WTC11 (cell line): ENCODE data around the gene CLTA.

Source experiments
- TCF7 ChIP-seq: sonication (generic); formaldehyde crosslinking; IDR thresholded peaks from 2 replicates; pipeline ENCODE4 v1.8.0; 2022; ENCODE audit warnings: mild to moderate bottlenecking, low read depth, missing genetic modification reagents, moderate library complexity
- TF ChIP-seq, protein P1 (sequence below): fragments of 250-450 bp; sonication (Bioruptor Pico); IDR thresholded peaks from 2 replicates; pipeline ENCODE4 v1.9.0; 2021; ENCODE audit warnings: mild to moderate bottlenecking, borderline replicate concordance
- TF ChIP-seq, protein P2 (sequence below): sonication (generic); formaldehyde crosslinking; IDR thresholded peaks from 2 replicates; pipeline ENCODE4 v1.8.1; 2022; ENCODE audit warnings: mild to moderate bottlenecking, missing genetic modification reagents, moderate library complexity, borderline replicate concordance
- TF ChIP-seq, protein P3 (sequence below): sonication (generic); formaldehyde crosslinking; IDR thresholded peaks from 2 replicates; pipeline ENCODE4 v1.8.0; 2023; ENCODE audit warnings: missing genetic modification reagents
- TF ChIP-seq, protein P4 (sequence below): sonication (generic); formaldehyde crosslinking; IDR thresholded peaks from 2 replicates; pipeline ENCODE4 v1.8.0; 2023; ENCODE audit warnings: mild to moderate bottlenecking, missing genetic modification reagents
- TF ChIP-seq, protein P5 (sequence below): sonication (generic); formaldehyde crosslinking; IDR thresholded peaks from 2 replicates; pipeline ENCODE4 v1.8.1; 2023; ENCODE audit warnings: mild to moderate bottlenecking, missing genetic modification reagents, moderate library complexity
- TF ChIP-seq, protein P6 (sequence below): fragments of 200-600 bp; IDR thresholded peaks from 2 replicates; pipeline ENCODE4 v1.8.0; 2022; ENCODE audit warnings: antibody characterized with exemption

DNA sequence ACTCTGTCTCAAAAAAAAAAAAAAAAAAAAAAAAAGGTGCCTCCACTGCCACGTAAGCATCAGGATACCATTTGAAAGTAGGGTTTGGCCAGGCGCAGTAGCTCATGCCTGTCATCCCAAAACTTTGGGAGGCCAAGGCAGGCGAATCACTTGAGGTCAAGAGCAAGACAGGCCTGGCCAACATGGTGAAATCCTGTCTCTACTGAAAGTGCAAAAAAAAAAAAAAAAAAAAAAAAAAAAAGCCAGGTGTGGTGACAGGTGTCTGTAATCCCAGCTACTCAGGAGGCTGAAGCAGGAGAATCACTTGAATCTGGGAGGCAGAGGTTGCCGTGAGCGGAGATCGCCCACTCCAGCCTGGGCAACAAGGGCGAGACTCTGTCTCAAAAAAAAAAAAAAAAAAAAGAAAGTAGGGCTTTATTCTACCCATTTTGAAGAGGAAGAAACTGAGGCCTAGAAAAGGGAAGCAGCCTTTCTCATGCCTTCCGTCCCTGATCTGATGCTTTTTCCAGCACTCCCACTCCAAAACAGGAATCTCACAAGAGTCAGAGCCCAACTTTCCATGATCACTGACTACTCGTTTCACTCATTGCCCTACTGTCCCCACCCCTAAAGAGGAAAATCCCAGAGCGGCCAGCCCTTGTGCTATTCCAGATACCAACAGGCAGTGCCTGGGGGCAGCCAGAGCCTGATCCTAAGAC is 37.8 kb upstream of the CLTA start:
- TF ChIP-seq, protein P1, sequence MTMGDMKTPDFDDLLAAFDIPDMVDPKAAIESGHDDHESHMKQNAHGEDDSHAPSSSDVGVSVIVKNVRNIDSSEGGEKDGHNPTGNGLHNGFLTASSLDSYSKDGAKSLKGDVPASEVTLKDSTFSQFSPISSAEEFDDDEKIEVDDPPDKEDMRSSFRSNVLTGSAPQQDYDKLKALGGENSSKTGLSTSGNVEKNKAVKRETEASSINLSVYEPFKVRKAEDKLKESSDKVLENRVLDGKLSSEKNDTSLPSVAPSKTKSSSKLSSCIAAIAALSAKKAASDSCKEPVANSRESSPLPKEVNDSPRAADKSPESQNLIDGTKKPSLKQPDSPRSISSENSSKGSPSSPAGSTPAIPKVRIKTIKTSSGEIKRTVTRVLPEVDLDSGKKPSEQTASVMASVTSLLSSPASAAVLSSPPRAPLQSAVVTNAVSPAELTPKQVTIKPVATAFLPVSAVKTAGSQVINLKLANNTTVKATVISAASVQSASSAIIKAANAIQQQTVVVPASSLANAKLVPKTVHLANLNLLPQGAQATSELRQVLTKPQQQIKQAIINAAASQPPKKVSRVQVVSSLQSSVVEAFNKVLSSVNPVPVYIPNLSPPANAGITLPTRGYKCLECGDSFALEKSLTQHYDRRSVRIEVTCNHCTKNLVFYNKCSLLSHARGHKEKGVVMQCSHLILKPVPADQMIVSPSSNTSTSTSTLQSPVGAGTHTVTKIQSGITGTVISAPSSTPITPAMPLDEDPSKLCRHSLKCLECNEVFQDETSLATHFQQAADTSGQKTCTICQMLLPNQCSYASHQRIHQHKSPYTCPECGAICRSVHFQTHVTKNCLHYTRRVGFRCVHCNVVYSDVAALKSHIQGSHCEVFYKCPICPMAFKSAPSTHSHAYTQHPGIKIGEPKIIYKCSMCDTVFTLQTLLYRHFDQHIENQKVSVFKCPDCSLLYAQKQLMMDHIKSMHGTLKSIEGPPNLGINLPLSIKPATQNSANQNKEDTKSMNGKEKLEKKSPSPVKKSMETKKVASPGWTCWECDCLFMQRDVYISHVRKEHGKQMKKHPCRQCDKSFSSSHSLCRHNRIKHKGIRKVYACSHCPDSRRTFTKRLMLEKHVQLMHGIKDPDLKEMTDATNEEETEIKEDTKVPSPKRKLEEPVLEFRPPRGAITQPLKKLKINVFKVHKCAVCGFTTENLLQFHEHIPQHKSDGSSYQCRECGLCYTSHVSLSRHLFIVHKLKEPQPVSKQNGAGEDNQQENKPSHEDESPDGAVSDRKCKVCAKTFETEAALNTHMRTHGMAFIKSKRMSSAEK (CRISPR knock-in tag): no peak
- TF ChIP-seq, protein P2, sequence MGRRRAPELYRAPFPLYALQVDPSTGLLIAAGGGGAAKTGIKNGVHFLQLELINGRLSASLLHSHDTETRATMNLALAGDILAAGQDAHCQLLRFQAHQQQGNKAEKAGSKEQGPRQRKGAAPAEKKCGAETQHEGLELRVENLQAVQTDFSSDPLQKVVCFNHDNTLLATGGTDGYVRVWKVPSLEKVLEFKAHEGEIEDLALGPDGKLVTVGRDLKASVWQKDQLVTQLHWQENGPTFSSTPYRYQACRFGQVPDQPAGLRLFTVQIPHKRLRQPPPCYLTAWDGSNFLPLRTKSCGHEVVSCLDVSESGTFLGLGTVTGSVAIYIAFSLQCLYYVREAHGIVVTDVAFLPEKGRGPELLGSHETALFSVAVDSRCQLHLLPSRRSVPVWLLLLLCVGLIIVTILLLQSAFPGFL (CRISPR knock-in tag): no peak
- TF ChIP-seq, protein P3, sequence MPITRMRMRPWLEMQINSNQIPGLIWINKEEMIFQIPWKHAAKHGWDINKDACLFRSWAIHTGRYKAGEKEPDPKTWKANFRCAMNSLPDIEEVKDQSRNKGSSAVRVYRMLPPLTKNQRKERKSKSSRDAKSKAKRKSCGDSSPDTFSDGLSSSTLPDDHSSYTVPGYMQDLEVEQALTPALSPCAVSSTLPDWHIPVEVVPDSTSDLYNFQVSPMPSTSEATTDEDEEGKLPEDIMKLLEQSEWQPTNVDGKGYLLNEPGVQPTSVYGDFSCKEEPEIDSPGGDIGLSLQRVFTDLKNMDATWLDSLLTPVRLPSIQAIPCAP (CRISPR knock-in tag): no peak
- no peak for TF ChIP-seq TCF7 (CRISPR knock-in tag)
- TF ChIP-seq, protein P4, sequence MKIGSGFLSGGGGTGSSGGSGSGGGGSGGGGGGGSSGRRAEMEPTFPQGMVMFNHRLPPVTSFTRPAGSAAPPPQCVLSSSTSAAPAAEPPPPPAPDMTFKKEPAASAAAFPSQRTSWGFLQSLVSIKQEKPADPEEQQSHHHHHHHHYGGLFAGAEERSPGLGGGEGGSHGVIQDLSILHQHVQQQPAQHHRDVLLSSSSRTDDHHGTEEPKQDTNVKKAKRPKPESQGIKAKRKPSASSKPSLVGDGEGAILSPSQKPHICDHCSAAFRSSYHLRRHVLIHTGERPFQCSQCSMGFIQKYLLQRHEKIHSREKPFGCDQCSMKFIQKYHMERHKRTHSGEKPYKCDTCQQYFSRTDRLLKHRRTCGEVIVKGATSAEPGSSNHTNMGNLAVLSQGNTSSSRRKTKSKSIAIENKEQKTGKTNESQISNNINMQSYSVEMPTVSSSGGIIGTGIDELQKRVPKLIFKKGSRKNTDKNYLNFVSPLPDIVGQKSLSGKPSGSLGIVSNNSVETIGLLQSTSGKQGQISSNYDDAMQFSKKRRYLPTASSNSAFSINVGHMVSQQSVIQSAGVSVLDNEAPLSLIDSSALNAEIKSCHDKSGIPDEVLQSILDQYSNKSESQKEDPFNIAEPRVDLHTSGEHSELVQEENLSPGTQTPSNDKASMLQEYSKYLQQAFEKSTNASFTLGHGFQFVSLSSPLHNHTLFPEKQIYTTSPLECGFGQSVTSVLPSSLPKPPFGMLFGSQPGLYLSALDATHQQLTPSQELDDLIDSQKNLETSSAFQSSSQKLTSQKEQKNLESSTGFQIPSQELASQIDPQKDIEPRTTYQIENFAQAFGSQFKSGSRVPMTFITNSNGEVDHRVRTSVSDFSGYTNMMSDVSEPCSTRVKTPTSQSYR: no peak
- TF ChIP-seq, protein P5, sequence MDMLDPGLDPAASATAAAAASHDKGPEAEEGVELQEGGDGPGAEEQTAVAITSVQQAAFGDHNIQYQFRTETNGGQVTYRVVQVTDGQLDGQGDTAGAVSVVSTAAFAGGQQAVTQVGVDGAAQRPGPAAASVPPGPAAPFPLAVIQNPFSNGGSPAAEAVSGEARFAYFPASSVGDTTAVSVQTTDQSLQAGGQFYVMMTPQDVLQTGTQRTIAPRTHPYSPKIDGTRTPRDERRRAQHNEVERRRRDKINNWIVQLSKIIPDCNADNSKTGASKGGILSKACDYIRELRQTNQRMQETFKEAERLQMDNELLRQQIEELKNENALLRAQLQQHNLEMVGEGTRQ: no peak
- TF ChIP-seq, protein P6, sequence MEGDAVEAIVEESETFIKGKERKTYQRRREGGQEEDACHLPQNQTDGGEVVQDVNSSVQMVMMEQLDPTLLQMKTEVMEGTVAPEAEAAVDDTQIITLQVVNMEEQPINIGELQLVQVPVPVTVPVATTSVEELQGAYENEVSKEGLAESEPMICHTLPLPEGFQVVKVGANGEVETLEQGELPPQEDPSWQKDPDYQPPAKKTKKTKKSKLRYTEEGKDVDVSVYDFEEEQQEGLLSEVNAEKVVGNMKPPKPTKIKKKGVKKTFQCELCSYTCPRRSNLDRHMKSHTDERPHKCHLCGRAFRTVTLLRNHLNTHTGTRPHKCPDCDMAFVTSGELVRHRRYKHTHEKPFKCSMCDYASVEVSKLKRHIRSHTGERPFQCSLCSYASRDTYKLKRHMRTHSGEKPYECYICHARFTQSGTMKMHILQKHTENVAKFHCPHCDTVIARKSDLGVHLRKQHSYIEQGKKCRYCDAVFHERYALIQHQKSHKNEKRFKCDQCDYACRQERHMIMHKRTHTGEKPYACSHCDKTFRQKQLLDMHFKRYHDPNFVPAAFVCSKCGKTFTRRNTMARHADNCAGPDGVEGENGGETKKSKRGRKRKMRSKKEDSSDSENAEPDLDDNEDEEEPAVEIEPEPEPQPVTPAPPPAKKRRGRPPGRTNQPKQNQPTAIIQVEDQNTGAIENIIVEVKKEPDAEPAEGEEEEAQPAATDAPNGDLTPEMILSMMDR: no peak
